GM13976 (cell line): ENCODE measurements around the gene ZNF836.

Source experiments
- DNase-seq: peaks from one replicate; pipeline ENCODE4 v3.0.0; 2012; ENCODE audit warnings: low spot score
- in situ Hi-C: fragments of 300-500 bp; cut with MboI; formaldehyde crosslinking; loops from one replicate; pipeline ENCODE4 v1.12.0; 2022; ENCODE audit warnings: low sequenced_read_pairs, mixed read lengths, inconsistent platforms; ENCODE audit not compliant: unreplicated experiment
- TF ChIP-seq, protein P1 (sequence below): IDR thresholded peaks from 2 replicates; pipeline ENCODE4 v1.5.1; 2012; ENCODE audit warnings: borderline replicate concordance, mild to moderate bottlenecking; ENCODE audit not compliant: insufficient read depth; ENCODE audit errors: extremely low read depth, missing control alignments, control extremely low read depth

Gene ZNF836

DNA sequence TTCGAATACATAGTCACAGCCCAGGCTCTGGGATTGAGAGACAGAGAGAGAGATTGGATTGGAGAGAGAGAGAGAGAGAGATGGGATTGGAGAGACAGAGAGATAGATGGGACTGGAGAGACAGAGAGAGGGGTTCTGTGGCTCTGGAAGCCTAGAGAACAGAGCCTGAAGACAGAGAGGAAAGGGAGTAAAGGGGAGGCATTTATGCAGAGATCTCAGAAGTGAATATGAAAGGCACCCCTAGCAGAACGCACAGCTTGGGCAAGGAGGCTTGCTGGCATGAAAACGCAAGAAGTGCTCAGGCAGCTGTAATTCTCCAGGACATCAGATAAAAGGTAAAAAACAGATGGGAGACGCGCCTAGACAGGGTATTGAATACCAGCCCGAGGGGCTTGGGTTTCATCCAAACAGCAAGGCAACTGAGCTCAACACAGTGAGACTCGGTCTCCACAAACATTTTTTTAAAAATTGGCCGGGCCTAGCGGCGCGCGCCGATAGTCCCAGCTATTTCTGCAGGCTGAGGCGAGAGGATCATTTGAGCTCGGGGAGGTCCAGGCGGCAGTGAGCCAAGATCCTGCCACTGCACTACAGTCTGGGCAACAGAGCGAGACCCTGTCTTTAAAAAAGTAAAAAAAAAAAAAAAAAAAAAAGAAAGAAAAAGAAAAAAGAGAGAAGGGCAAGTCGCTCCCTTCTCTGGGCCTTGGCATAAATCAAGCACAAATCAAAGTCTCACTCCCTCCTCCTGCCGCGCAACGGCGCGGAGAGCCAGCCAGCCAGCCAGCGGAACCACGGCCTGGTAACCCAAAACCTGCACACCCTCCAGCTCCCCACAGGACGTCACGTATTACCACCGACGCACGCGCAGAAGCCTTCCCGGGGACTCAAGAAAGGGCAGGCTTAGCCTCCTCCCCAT, 17.7 kb upstream of the ZNF836 start:
- DNase-seq = no peak
- in situ Hi-C loops = no loop called here
- TF ChIP-seq, protein P1, sequence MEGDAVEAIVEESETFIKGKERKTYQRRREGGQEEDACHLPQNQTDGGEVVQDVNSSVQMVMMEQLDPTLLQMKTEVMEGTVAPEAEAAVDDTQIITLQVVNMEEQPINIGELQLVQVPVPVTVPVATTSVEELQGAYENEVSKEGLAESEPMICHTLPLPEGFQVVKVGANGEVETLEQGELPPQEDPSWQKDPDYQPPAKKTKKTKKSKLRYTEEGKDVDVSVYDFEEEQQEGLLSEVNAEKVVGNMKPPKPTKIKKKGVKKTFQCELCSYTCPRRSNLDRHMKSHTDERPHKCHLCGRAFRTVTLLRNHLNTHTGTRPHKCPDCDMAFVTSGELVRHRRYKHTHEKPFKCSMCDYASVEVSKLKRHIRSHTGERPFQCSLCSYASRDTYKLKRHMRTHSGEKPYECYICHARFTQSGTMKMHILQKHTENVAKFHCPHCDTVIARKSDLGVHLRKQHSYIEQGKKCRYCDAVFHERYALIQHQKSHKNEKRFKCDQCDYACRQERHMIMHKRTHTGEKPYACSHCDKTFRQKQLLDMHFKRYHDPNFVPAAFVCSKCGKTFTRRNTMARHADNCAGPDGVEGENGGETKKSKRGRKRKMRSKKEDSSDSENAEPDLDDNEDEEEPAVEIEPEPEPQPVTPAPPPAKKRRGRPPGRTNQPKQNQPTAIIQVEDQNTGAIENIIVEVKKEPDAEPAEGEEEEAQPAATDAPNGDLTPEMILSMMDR = no peak

DNA sequence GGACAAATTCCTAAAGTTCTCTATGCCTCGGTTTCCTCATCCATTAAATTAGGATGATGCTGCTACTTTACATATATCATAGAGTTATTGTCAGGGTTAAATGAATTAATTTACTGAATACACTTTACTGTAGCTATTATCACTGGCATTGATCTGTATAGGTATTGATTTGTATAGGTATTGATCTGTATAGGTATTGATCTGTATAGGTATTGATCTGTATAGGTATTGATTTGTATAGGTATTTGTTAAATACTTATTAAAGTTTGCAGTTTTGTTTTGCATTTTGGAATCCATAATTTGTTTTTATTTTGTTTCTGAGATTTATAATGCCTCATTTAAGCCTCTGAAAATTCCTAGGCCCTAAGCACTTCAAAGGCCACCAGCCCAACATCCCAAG, 16.0 kb upstream of the ZNF836 start:
- TF ChIP-seq, protein P1 = no peak
- in situ Hi-C loops = no loop called here
- DNase-seq = no peak

DNA sequence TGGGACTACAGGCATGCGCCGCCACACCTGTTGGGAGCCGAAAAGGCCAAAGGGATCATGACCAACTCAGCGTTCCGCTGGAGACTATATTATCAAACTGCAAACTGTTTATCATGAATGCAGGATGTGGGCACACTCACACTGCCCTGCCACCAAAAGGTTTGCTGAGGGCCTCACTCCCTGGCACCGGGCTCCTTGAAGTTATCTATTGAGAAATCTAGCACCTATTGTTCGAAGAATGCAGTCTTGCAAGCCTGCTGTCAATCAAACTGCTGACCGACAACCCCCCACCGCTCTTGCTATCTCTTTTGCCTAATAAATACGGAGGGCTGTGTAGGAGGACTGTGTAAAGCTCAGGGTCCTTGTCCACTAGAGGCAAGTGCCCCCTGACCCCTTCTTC, 5.2 kb upstream of the ZNF836 start:
- TF ChIP-seq, protein P1 = no peak
- DNase-seq = no peak
- in situ Hi-C loops = no loop called here

DNA sequence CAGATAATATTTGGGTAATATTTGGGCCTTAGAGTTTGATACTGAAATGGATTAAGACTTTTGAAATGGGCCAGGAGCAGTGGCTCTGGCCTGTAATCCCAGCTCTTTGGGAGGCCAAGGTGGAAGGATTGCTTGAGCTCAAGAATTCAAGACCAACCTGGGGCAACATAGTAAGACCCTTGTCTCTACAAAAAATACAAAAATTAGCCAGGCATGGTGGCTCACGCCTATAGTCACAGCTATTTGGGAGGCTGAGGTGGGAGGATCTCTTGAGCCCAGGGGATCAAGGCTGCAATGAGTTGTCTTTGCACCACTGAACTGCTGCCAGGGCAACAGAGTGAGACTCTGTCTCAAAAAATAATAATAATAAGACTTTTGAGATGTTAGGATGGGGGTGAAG, 926 bp upstream of the ZNF836 start:
- in situ Hi-C loops = no loop called here
- DNase-seq = no peak
- TF ChIP-seq, protein P1 = no peak

DNA sequence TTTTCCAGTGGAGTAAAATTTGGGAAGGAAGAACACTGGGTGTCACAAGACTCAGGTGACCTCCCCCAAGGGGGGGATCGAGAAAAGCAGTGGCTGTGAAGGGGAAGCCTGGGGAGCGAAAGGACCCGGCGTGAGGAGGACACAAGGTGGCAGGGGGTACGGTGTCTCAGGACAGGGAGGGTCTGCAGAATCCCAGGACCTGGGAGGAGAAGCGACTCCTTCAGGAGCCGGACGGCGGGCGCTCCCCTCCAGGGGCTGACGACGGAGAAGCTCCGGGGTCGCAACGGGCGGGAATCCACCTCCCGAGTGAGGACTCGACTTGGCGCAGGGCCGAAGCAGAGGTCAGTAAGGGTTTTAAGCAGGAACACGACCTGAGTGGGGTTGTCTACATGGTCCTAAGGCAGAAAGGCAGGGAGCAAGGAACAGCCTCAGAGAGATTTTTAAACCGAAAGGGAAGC, 529 bp downstream of the ZNF836 start:
- TF ChIP-seq, protein P1 = no peak
- no peak for DNase-seq

DNA sequence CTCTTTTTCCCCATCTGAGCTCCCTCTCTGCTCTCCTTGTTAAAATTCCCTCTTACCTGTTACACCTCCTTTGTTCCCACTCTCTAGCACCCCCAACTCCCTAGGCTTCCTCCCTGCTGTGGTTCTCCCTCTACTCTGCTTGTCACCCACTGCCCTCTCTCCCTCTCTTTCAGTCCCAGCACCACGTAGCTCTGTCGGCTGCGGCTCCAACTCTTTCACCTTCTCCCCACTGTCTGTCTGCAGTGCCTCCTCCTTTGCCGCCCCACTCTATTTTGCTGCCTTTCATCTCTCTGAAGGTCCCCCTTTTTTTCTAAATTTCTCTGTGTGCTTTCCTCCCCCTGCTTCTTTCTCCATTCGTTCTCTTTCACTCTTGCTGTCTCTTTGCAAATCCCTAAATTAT, 1.1 kb downstream of the ZNF836 start:
- in situ Hi-C loops = no loop called here
- no peak for DNase-seq
- TF ChIP-seq, protein P1 = no peak

More for the DNA sequence above, 529 bp downstream of the ZNF836 start:
- in situ Hi-C loops = no loop called here
